Activated naive CD8-positive, alpha-beta T cell treated with anti-CD3 and anti-CD28 coated beads, Interleukin-2, amount 10 ng/mL, durations not matched to agents 7 days and 5 days (primary cell): ENCODE results near the gene IGF2R. TPM values are rescaled to one million over a fixed set of nuclear protein-coding genes. Genes with fewer than 3 reads are reported as not detected.

Experiments
- ATAC-seq: fragments of 150-1000 bp; cut with Tn5 transposase; one replicate; pipeline ENCODE4 v1.10.0; 2021; ENCODE audit warnings: low read depth, moderate library complexity
- POLR2A ChIA-PET: fragments of 350-600 bp; sonication (Branson Sonifier 250); formaldehyde crosslinking; loops from one replicate; lab custom pipeline; 2021; ENCODE audit warnings: antibody characterized with exemption; lab: Charles Lee
- DNase-seq: peaks from one replicate; pipeline ENCODE4 v3.0.0; 2021
- H3K27ac Mint-ChIP-seq: one replicate; pipeline ENCODE4 v1.8.0; 2022; ENCODE audit warnings: mild to moderate bottlenecking, mixed read lengths
- H3K27me3 Mint-ChIP-seq: one replicate; pipeline ENCODE4 v1.8.0; 2022; ENCODE audit warnings: mild to moderate bottlenecking, moderate library complexity, mixed read lengths
- H3K36me3 Mint-ChIP-seq: one replicate; pipeline ENCODE4 v1.8.0; 2021; ENCODE audit warnings: mild to moderate bottlenecking, mixed read lengths
- H3K4me1 Mint-ChIP-seq: one replicate; pipeline ENCODE4 v1.8.0; 2021; ENCODE audit warnings: mixed read lengths
- H3K4me3 Mint-ChIP-seq: one replicate; pipeline ENCODE4 v1.8.0; 2022; ENCODE audit warnings: mild to moderate bottlenecking, moderate library complexity, mixed read lengths
- H3K9me3 Mint-ChIP-seq: one replicate; pipeline ENCODE4 v1.8.0; 2021; ENCODE audit warnings: mixed read lengths
- total RNA-seq, 2 experiments: library from RNA; stranded (reverse); gene quantifications; one replicate each; pipeline ENCODE4 v1.2.3, GENCODE V29; 2021

The IGF2R gene
- total RNA-seq, 2 experiments from 2014 or later: 75.0 to 77.7 TPM

DNA sequence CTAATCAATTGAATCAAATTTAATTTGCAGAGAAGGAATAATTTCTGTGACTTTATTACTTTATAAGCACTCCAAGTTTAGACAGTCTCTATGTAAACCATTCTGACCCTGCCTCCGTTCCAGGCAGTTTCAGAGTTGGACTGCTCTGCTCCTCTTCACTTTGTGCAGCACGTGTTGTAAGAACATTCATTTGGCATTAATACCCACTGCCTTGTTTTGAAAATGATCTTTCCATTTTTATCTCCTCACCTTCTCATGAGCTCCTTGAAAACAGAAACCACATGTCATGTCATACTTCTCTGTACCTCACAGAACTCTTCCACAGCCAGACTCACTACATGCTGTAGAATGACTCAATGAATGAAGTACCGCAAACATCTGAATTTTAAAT is 178.3 kb downstream of the IGF2R start:
- no peak for ATAC-seq
- H3K4me1 Mint-ChIP-seq: peaks cover 1% of the 10 kb centered on the region

GRCh38 chr6:160154471-160154870 is 185.6 kb downstream of the IGF2R start:
- Mint-ChIP-seq H3K27me3 (peaks cover 2% of the 10 kb centered on the region), H3K27ac (no peak overlapping the region), H3K36me3 (peaks cover 4% of the 10 kb centered on the region), H3K9me3 (no peaks in the 10 kb centered on the region), H3K4me1 (no peaks in the 10 kb centered on the region), H3K4me3 (no peak overlapping the region)
- POLR2A ChIA-PET: no interaction called here
- ATAC-seq (no peak), DNase-seq (no peak)

More for the DNA sequence above, 178.3 kb downstream of the IGF2R start:
- peaks cover 3% of the 10 kb centered on the region for H3K9me3 Mint-ChIP-seq
- H3K4me3 Mint-ChIP-seq: no peak overlapping the region
- POLR2A ChIA-PET: no interaction called here
- peaks cover under 1% of the 10 kb centered on the region for H3K36me3 Mint-ChIP-seq
- H3K27me3 Mint-ChIP-seq: peaks cover 5% of the 10 kb centered on the region
- H3K27ac Mint-ChIP-seq: no peak overlapping the region
- no peak for DNase-seq

- peaks cover 4% of the 10 kb centered on the region for H3K36me3 Mint-ChIP-seq
- H3K27ac Mint-ChIP-seq: no peak overlapping the region
- H3K27me3 Mint-ChIP-seq: peaks cover 2% of the 10 kb centered on the region
- no peaks in the 10 kb centered on the region for H3K4me1 Mint-ChIP-seq
- no peaks in the 10 kb centered on the region for H3K9me3 Mint-ChIP-seq
- no peak overlapping the region for H3K4me3 Mint-ChIP-seq
- POLR2A ChIA-PET: interaction anchor here (0.6 kb wide), 1 partner anchor 299 kb away, joined by 3 read pairs; no protein-coding TSS in a partner anchor
- ATAC-seq (no peak), DNase-seq (no peak)
These were observed 188.0 kb downstream of the IGF2R start for GRCh38 chr6:160156842-160157241.

DNA sequence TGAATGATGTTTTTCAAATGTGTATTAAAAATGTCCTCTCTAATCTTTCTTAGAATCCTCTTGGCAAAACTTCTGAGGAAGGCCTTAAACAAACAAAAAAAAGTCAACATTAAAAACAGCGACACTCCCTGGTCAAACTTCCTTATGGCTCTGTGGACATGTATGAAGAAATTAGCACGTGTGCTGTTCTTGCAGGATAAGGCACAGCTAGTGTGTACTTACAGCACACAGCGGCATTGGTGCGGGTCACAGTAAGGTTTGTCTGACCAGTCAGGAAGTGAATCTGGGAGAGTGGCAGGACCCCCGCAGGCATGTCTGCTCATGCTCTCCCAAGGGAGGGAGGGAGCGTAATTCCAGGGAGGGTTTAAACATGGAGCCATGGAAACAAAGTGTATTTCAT is 191.6 kb downstream of the IGF2R start:
- DNase-seq: no peak
- no peak for ATAC-seq
- H3K4me3 Mint-ChIP-seq: no peak overlapping the region
- no peak overlapping the region for H3K27ac Mint-ChIP-seq
- POLR2A ChIA-PET: no interaction called here
- peaks cover 1% of the 10 kb centered on the region for H3K9me3 Mint-ChIP-seq
- H3K27me3 Mint-ChIP-seq: no peaks in the 10 kb centered on the region
- no peaks in the 10 kb centered on the region for H3K4me1 Mint-ChIP-seq
- H3K36me3 Mint-ChIP-seq: peaks cover 2% of the 10 kb centered on the region

Other genes with a start within 250 kb of the IGF2R start
- 100 to 1,000 TPM; 127 to 129 TPM for gene WTAP, start 241.6 kb upstream of the IGF2R start, total RNA-seq
- gene ACAT2, start 207.0 kb upstream of the IGF2R start, total RNA-seq: 10 to 100 TPM; 55.3 to 57.1 TPM
- gene TCP1, start 179.5 kb upstream of the IGF2R start, total RNA-seq: 100 to 1,000 TPM; 181 to 197 TPM
- gene MRPL18, start 178.6 kb upstream of the IGF2R start, total RNA-seq: 10 to 100 TPM; 58.9 to 62.0 TPM
- gene PNLDC1, start 168.8 kb upstream of the IGF2R start, total RNA-seq: under 1 TPM; 0.42 to 0.96 TPM
- not detected for gene MAS1, start 78.1 kb upstream of the IGF2R start, total RNA-seq
- 1 to 10 TPM; 1.2 to 1.8 TPM for gene SLC22A1, start 152.7 kb downstream of the IGF2R start, total RNA-seq